HG03432 (cell line): ENCODE results near the gene RFLNA.
"Not testable (repeated sequence)": the region's sequence is repeated elsewhere in the genome, so short reads cannot be mapped to it uniquely, and the experiment has no call there.

Source experiments
- ATAC-seq: cut with Tn5 transposase; IDR thresholded peaks from one replicate; pipeline ENCODE4 v1.9.1; 2021; ENCODE audit warnings: mild to moderate bottlenecking, moderate library complexity; ENCODE audit not compliant: unreplicated experiment

The RFLNA gene

GRCh38 chr12:124318278-124319020 lies 23.6 kb downstream of the RFLNA start:
- no peak for ATAC-seq

GRCh38 chr12:124319368-124320050 lies 24.6 kb downstream of the RFLNA start:
- no peak for ATAC-seq

- peak; percentile 84 for ATAC-seq
These were observed 26.2 kb downstream of the RFLNA start for GRCh38 chr12:124321040-124321481.

GRCh38 chr12:124321556-124322270 lies 26.8 kb downstream of the RFLNA start:
- ATAC-seq: no peak

GRCh38 chr12:124322271-124322998 lies 27.5 kb downstream of the RFLNA start:
- no peak for ATAC-seq

- ATAC-seq: not testable (repeated sequence)
These were observed 28.1 kb downstream of the RFLNA start for GRCh38 chr12:124322999-124323328.

GRCh38 chr12:124323771-124324530 lies 29.1 kb downstream of the RFLNA start:
- ATAC-seq: no peak

GRCh38 chr12:124324803-124325705 lies 30.2 kb downstream of the RFLNA start:
- ATAC-seq: no peak

- ATAC-seq: no peak
These were observed 31.2 kb downstream of the RFLNA start for GRCh38 chr12:124326104-124326503.

GRCh38 chr12:124326871-124327270 lies 32.0 kb downstream of the RFLNA start:
- no peak for ATAC-seq

- ATAC-seq: no peak
These were observed 32.6 kb downstream of the RFLNA start for GRCh38 chr12:124327362-124328043.

GRCh38 chr12:124328116-124328515 lies 33.2 kb downstream of the RFLNA start:
- ATAC-seq: no peak

GRCh38 chr12:124328636-124329035 lies 33.7 kb downstream of the RFLNA start:
- ATAC-seq: no peak

- ATAC-seq: no peak
These were observed 37.3 kb downstream of the RFLNA start for GRCh38 chr12:124332058-124332672.

- ATAC-seq: no peak
These were observed 38.0 kb downstream of the RFLNA start for GRCh38 chr12:124332900-124333299.

GRCh38 chr12:124333724-124334123 lies 38.8 kb downstream of the RFLNA start:
- no peak for ATAC-seq

GRCh38 chr12:124334266-124334665 lies 39.4 kb downstream of the RFLNA start:
- ATAC-seq: no peak

- no peak for ATAC-seq
These were observed 40.1 kb downstream of the RFLNA start for GRCh38 chr12:124334976-124335375.
